ENCODE measurements around the gene GALNT18.

Gene GALNT18

DNA sequence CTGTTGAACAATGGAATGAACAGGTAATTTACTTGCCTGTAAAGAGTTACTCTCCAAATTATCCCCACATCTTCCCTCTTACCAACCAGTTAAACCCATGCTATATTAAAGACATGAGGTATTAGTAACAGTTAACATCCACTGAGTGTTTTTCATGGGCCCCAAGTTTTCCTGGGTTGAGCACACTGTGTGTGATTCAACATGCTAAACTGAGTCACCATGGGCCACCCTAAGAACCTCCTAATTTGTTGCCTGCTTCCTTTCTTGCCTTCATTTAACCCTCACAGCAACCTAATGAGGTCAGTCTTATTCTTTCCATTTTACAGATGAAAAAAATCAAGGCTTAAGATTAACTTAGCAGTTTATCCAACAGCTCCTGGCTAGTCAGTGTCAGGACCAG, 51.0 kb downstream of the GALNT18 start:
- Histone ChIP-seq H3K9me3 (ENCODE audit: control extremely low read depth in 1 of 5, control insufficient read depth in 4 of 5, insufficient read depth in 2 of 5, low read depth in 1 of 5, low read length in 4 of 5) (no peaks in the 10 kb centered on the region), H3K27me3 (replicated peaks in 2 of 5; ENCODE audit: control insufficient read depth in 4 of 5, insufficient read depth in 5 of 5, low read length in 4 of 5) (peaks cover 0 to 7% (median 0%) of the 10 kb centered on the region in 5 experiments), H3K36me3 (ENCODE audit: control insufficient read depth in 4 of 4, insufficient read depth in 4 of 4, low read length in 3 of 4) (no peaks in the 10 kb centered on the region), H3K4me1 (ENCODE audit: control extremely low read depth in 1 of 4, control insufficient read depth in 4 of 4, insufficient read depth in 4 of 4, low read length in 3 of 4) (peaks cover 5 to 36% (median 9%) of the 10 kb centered on the region in 4 experiments), H3K27ac (ENCODE audit: insufficient read depth in 1 of 2, low read depth in 1 of 2, low read length in 2 of 2, poor library complexity in 1 of 2, severe bottlenecking in 2 of 2) (no peak overlapping the region), H3K4me3 (ENCODE audit: control insufficient read depth in 1 of 7, extremely low read depth in 1 of 7, insufficient read depth in 4 of 7, low read depth in 2 of 7, low read length in 6 of 7) (no peak overlapping the region)
- no peak for DNase-seq
- POLR2A ChIA-PET = no interaction called here
- CTCF ChIA-PET = no interaction called here

DNA sequence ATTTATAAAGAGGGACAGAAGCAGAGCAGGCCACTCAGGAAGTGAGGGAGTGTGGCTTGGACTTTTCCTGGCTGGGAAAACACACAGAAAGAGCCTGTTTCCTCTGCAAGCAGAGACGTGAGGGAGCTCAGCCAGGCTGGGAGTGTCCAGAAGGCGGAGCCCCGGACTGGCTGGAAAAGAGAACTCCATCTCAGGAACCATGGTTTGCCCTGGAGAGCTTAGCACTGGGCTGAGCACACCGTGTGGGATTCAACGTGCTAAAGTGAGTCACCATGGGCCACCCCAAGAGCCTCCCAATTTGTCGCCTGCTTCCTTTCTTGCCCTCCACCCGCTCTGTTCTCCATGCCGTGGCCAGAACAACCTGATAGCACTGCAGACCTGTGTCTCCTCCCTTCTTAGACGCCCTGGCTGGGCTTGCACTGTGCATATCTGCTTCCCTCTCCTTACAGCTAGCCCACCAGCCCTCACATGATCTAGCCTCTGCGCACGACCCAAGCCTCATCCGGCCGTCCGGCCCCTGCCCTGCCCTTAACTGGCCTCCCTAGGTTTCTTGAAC, 51.8 kb downstream of the GALNT18 start:
- Histone ChIP-seq H3K27ac (ENCODE audit: insufficient read depth in 1 of 2, low read depth in 1 of 2, low read length in 2 of 2, poor library complexity in 1 of 2, severe bottlenecking in 2 of 2) (no peak overlapping the region), H3K9me3 (ENCODE audit: control extremely low read depth in 1 of 5, control insufficient read depth in 4 of 5, insufficient read depth in 2 of 5, low read depth in 1 of 5, low read length in 4 of 5) (no peaks in the 10 kb centered on the region), H3K4me3 (ENCODE audit: control insufficient read depth in 1 of 7, extremely low read depth in 1 of 7, insufficient read depth in 4 of 7, low read depth in 2 of 7, low read length in 6 of 7) (no peak overlapping the region), H3K27me3 (replicated peaks in 2 of 5; ENCODE audit: control insufficient read depth in 4 of 5, insufficient read depth in 5 of 5, low read length in 4 of 5) (peaks cover 0 to 7% (median 0%) of the 10 kb centered on the region in 5 experiments), H3K4me1 (ENCODE audit: control extremely low read depth in 1 of 4, control insufficient read depth in 4 of 4, insufficient read depth in 4 of 4, low read length in 3 of 4) (peaks cover 5 to 44% (median 17%) of the 10 kb centered on the region in 4 experiments), H3K36me3 (ENCODE audit: control insufficient read depth in 4 of 4, insufficient read depth in 4 of 4, low read length in 3 of 4) (no peaks in the 10 kb centered on the region)
- CTCF ChIA-PET = interaction anchor here (1.2 kb wide), 1 partner anchor 18 kb away, joined by 4 read pairs; no protein-coding TSS in a partner anchor
- WGBS (ENCODE audit: insufficient coverage) = 56% methylated on average over 14 of the region's 14 CpGs
- POLR2A ChIA-PET = no interaction called here
- peak in 1 of 3 donors; percentile 27 for DNase-seq

DNA sequence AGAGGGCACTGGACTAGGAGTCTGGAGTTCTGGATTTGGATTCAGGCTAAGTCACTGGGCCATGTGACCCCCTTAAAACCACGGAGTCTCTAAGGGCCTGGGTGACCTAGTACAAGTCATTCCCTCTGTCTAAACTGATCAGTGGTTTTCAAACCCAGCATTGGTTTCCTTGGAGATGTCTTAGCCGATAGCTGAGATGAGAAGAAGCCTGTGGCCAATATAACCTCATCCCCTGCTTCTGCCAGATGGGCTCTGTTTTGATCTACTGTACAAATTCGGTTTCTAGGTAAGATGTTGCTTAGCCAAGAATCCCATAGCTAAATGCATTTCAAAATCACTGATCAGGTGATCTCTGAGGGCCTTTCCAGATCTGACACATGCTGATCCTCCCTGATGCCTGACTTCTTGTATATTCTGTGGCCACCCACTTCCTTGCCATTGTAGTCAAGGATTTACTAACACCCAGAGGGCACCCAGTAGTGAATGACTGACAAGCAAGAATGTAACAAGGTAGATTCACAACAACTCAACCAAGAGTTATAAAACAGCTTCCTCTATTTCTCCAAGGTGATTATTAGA, 53.1 kb downstream of the GALNT18 start:
- Histone ChIP-seq H3K9me3 (ENCODE audit: control extremely low read depth in 1 of 5, control insufficient read depth in 4 of 5, insufficient read depth in 2 of 5, low read depth in 1 of 5, low read length in 4 of 5) (no peaks in the 10 kb centered on the region), H3K27me3 (replicated peaks in 2 of 5; ENCODE audit: control insufficient read depth in 4 of 5, insufficient read depth in 5 of 5, low read length in 4 of 5) (peaks cover 0 to 7% (median 0%) of the 10 kb centered on the region in 5 experiments), H3K27ac (ENCODE audit: insufficient read depth in 1 of 2, low read depth in 1 of 2, low read length in 2 of 2, poor library complexity in 1 of 2, severe bottlenecking in 2 of 2) (no peak overlapping the region), H3K4me1 (ENCODE audit: control extremely low read depth in 1 of 4, control insufficient read depth in 4 of 4, insufficient read depth in 4 of 4, low read length in 3 of 4) (peaks cover 5 to 47% (median 20%) of the 10 kb centered on the region in 4 experiments), H3K36me3 (ENCODE audit: control insufficient read depth in 4 of 4, insufficient read depth in 4 of 4, low read length in 3 of 4) (no peaks in the 10 kb centered on the region), H3K4me3 (ENCODE audit: control insufficient read depth in 1 of 7, extremely low read depth in 1 of 7, insufficient read depth in 4 of 7, low read depth in 2 of 7, low read length in 6 of 7) (no peak overlapping the region)
- no peak for DNase-seq
- ChIA-PET POLR2A (no interaction called here), CTCF (interaction anchor here (1.2 kb wide), 1 partner anchor 19 kb away, joined by 4 read pairs; no protein-coding TSS in a partner anchor)
- WGBS (ENCODE audit: insufficient coverage) = 96% methylated on average over 3 of the region's 3 CpGs

DNA sequence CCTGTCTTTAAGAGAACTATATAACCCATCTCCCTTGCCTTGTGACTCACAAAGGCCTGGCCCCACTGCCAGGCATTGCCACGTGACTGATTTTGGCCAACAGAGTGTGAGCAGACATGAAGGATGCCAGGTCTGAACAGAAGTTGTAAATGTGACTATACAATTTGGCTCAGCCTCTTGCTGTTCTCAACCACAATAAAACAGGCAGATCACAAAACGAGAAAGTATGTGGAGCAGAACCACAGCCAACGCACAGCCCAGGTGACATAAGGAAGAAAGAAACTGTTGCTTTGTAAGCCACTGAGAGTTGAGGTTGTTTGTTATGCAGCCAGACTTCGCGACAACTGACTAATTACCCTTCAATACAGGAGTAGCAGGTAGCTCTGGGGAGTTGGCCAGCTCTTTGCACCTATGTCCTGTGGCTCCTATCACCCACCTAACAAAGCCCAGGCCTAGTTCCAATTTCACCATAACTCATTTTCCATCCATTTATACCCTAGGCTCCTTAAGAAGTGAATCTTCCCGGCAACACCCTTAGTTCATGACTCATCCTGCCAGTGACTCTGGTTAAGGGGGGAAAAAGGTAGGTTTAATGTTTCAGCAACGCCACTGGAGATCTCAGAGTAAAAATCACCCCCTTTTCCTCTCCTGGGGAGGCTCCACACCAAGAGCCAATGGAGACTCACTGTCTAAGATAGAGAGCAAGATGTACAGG, 53.7 kb downstream of the GALNT18 start:
- no peak for DNase-seq
- Histone ChIP-seq H3K36me3 (ENCODE audit: control insufficient read depth in 4 of 4, insufficient read depth in 4 of 4, low read length in 3 of 4) (no peaks in the 10 kb centered on the region), H3K27ac (ENCODE audit: insufficient read depth in 1 of 2, low read depth in 1 of 2, low read length in 2 of 2, poor library complexity in 1 of 2, severe bottlenecking in 2 of 2) (no peak overlapping the region), H3K4me1 (ENCODE audit: control extremely low read depth in 1 of 4, control insufficient read depth in 4 of 4, insufficient read depth in 4 of 4, low read length in 3 of 4) (peaks cover 5 to 49% (median 20%) of the 10 kb centered on the region in 4 experiments), H3K4me3 (ENCODE audit: control insufficient read depth in 1 of 7, extremely low read depth in 1 of 7, insufficient read depth in 4 of 7, low read depth in 2 of 7, low read length in 6 of 7) (no peak overlapping the region), H3K27me3 (replicated peaks in 2 of 5; ENCODE audit: control insufficient read depth in 4 of 5, insufficient read depth in 5 of 5, low read length in 4 of 5) (peaks cover 0 to 7% (median under 1%) of the 10 kb centered on the region in 5 experiments), H3K9me3 (ENCODE audit: control extremely low read depth in 1 of 5, control insufficient read depth in 4 of 5, insufficient read depth in 2 of 5, low read depth in 1 of 5, low read length in 4 of 5) (no peaks in the 10 kb centered on the region)
- 97% methylated on average over 5 of the region's 7 CpGs for WGBS (ENCODE audit: insufficient coverage)
- POLR2A ChIA-PET = no interaction called here
- CTCF ChIA-PET = no interaction called here

DNA sequence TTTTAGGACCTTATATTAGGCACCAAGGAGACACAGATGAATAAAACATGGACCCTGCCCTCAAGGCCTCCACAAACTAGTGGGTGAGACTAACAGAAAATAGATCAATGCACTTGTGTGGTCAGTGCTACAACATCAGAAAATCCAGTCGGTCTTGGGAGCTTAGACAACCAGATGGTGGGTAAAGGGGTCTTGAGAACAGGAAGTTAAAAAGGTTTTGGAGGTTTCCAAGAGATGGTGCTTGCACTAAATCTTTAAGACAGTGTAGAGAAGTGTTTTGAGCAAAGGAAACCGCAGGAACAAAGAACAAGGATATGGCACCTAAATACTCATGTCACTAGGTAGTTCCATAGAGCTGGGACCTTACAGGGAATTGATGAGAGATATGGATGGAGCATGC, 56.2 kb downstream of the GALNT18 start:
- DNase-seq = peak; percentile 18 to 85 (median 80)
- CTCF ChIA-PET = no interaction called here
- Histone ChIP-seq H3K9me3 (ENCODE audit: control extremely low read depth in 1 of 5, control insufficient read depth in 4 of 5, insufficient read depth in 2 of 5, low read depth in 1 of 5, low read length in 4 of 5) (no peaks in the 10 kb centered on the region), H3K4me1 (ENCODE audit: control extremely low read depth in 1 of 4, control insufficient read depth in 4 of 4, insufficient read depth in 4 of 4, low read length in 3 of 4) (peaks cover 5 to 48% (median 20%) of the 10 kb centered on the region in 4 experiments), H3K4me3 (ENCODE audit: control insufficient read depth in 1 of 7, extremely low read depth in 1 of 7, insufficient read depth in 4 of 7, low read depth in 2 of 7, low read length in 6 of 7) (no peak overlapping the region), H3K27ac (ENCODE audit: insufficient read depth in 1 of 2, low read depth in 1 of 2, low read length in 2 of 2, poor library complexity in 1 of 2, severe bottlenecking in 2 of 2) (no peak overlapping the region), H3K36me3 (ENCODE audit: control insufficient read depth in 4 of 4, insufficient read depth in 4 of 4, low read length in 3 of 4) (no peaks in the 10 kb centered on the region), H3K27me3 (replicated peaks in 2 of 5; ENCODE audit: control insufficient read depth in 4 of 5, insufficient read depth in 5 of 5, low read length in 4 of 5) (peaks cover 0 to 9% (median 3%) of the 10 kb centered on the region in 5 experiments)
- 0% methylated on average over 2 of the region's 2 CpGs for WGBS (ENCODE audit: insufficient coverage)
- POLR2A ChIA-PET = no interaction called here

DNA sequence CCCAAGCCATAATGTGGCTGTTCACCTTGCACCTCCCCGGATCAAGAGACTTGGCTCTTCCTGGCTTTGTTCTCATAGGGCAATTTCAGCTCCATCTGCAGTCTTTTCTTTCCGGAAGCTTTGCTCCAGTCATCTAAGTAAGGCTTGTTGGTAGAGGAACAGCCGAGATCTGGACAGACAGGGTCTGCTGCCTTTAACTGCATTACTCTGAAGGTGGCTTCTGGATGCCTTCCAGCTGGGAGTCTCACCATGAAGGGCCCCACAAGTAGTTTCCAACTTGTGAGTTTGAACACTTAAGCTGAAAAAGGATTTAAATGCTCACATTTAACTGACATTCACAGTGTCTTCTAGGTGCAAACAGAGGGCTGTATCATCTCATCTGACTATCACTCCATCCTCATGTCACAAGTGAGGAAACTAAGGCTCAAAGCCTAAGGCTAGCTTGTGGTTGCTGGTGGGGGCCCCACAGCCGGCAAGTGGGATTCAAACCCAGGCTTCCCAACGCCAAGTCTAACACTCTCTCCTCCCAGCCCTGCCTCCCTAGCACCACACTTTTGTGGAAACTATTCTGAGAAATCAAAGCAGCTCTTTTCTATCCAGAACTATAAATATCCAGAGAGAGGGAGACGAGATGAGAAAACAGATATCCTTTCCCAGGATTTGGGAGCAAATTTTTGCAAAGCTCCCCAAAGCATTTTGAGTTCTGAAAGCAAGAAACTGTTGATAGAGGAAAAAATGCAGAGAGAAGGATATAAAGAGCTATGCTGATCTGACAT, 58.4 kb downstream of the GALNT18 start:
- Histone ChIP-seq H3K27me3 (replicated peaks in 2 of 5; ENCODE audit: control insufficient read depth in 4 of 5, insufficient read depth in 5 of 5, low read length in 4 of 5) (peaks cover 0 to 9% (median 3%) of the 10 kb centered on the region in 5 experiments), H3K27ac (ENCODE audit: insufficient read depth in 1 of 2, low read depth in 1 of 2, low read length in 2 of 2, poor library complexity in 1 of 2, severe bottlenecking in 2 of 2) (no peak overlapping the region), H3K4me1 (ENCODE audit: control extremely low read depth in 1 of 4, control insufficient read depth in 4 of 4, insufficient read depth in 4 of 4, low read length in 3 of 4) (peaks cover 5 to 30% (median 16%) of the 10 kb centered on the region in 4 experiments), H3K9me3 (ENCODE audit: control extremely low read depth in 1 of 5, control insufficient read depth in 4 of 5, insufficient read depth in 2 of 5, low read depth in 1 of 5, low read length in 4 of 5) (no peaks in the 10 kb centered on the region), H3K4me3 (ENCODE audit: control insufficient read depth in 1 of 7, extremely low read depth in 1 of 7, insufficient read depth in 4 of 7, low read depth in 2 of 7, low read length in 6 of 7) (no peak overlapping the region), H3K36me3 (ENCODE audit: control insufficient read depth in 4 of 4, insufficient read depth in 4 of 4, low read length in 3 of 4) (no peaks in the 10 kb centered on the region)
- DNase-seq = no peak
- WGBS (ENCODE audit: insufficient coverage) = 88% methylated on average over 3 of the region's 6 CpGs
- ChIA-PET POLR2A (interaction anchor here (0.6 kb wide), 1 partner anchor 84 kb away, joined by 4 read pairs; no protein-coding TSS in a partner anchor), CTCF (no interaction called here)

Measured in common myeloid progenitor, CD34-positive (primary cell).